ENCODE measurements around the gene SLC19A1.
"Not testable (repeated sequence)": the region's sequence is repeated elsewhere in the genome, so short reads cannot be mapped to it uniquely, and the experiment has no call there.

Gene SLC19A1

DNA sequence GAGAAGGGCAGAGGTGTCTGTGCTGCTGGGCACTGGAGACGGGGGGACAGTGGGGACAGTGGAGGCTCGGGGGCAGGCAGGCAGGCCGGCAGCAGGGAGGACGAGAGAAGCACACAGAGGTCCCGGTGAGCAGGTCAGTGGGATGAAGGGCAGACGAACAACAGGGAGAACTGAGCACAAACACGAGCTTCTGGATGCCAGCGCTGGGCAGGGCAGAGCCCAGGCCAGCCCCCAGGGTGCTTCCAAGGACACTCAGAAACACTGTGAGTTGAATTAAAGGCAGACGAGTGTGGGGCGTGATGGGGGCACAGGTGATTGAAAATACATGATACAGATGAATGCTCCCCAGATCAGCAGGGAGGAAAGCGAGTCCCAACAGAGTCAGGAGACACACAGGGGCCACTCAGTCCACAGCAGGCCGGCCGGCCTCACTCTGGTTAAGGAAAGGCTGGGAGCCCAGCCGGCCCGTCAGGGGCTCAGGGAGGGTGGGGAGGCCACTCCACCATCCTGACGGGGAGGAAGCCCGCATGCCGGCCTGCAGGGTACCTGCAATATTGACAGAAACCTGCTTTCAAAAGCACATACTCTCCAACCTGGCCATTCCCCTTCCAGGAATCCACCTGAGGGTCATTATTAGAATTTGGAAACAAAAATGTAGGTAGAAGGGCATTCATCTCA, 14.1 kb downstream of the SLC19A1 start:
- H3K27ac ChIP-seq: no peak overlapping the region
- no peak for TF ChIP-seq ZFX (IDR thresholded peaks at IDR 0.05)
- no peak for TF ChIP-seq CTCF (conservative IDR thresholded peaks at IDR 0.05)

DNA sequence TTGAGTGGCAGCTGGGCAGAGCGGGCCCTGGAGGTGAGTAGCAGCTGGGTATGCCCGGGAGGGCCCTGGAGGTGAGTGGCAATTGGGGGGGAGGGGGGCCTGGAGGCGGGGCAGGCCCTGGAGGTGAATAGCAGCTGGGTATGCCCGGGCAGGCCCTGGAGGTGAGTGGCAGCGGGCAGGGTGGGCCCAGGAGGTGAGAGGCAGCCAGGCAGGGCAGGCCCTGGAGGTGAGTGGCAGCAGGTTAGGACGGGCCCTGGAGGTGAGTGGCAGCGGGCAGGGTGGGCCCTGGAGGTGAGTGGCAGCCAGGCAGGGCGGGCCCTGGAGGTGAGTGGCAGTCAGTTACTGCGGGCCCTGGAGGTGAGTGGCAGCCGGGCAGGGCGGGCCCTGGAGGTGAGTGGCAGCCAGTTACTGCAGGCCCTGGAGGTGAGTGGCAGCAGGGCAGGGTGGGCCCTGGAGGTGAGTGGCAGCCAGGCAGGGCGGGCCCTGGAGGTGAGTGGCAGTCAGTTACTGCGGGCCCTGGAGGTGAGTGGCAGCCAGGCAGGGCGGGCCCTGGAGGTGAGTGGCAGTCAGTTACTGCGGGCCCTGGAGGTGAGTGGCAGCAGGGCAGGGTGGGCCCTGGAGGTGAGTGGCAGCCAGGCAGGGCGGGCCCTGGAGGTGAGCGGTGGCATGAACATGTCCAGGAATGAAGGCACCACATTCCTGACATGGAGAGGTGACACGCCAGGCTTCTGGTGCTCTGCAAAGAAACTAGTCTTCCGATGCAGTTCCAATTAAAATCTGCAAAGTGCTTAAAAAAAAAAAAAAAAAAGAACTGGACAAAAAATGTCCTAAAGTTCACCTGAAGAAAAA, 14.9 kb downstream of the SLC19A1 start:
- H3K27ac ChIP-seq: not testable (repeated sequence)

- H3K27ac ChIP-seq: no peak overlapping the region
- TF ChIP-seq ZFX (IDR thresholded peaks at IDR 0.05): no peak
- no peak for TF ChIP-seq CTCF (conservative IDR thresholded peaks at IDR 0.05)
These were observed 16.3 kb downstream of the SLC19A1 start for GRCh38 chr21:45525910-45526306.

DNA sequence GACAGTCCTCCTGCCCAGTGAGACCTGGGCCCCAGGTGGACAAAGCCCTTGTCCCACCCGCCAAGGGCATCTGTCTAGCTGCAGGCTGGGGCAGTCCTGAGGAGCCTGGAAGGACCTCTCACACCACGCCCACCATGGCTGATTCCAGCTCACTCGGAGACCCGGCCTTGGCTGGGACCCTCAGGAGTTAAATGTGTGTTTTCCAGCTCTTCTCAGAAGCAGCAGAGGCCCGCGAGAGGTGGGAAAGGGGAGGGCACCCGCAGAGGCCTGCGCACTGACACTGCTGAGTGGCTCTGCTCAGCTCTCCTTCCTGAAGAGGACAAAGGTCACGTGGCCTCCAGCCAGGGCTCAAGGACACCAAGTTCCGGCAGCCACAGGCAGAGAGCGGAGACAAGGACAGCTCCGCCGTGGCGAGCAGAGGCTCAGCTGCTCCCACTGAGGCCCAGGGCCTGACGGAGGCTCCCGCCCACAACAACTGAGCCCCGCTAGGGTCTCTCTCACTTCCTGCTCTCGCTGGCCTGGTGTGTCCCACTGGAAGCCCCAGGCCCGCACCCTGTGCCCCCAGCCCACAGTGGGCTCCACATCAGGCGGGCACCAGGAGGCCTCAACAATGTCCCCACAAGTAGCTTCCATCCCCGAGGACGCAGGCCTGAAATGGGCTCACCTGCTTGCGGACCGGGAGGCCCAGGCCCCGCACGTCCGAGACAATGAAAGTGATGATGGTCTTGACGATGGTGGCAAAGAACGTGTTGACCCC, 16.9 kb downstream of the SLC19A1 start:
- no peak for TF ChIP-seq ZFX (IDR thresholded peaks at IDR 0.05)
- no peak for TF ChIP-seq CTCF (conservative IDR thresholded peaks at IDR 0.05)
- H3K27ac ChIP-seq: no peak overlapping the region

GRCh38 chr21:45524756-45525152, 17.5 kb downstream of the SLC19A1 start:
- no peak overlapping the region for H3K27ac ChIP-seq
- no peak for TF ChIP-seq CTCF (conservative IDR thresholded peaks at IDR 0.05)
- no peak for TF ChIP-seq ZFX (IDR thresholded peaks at IDR 0.05)

GRCh38 chr21:45523411-45524101, 18.7 kb downstream of the SLC19A1 start:
- no peak for TF ChIP-seq CTCF (conservative IDR thresholded peaks at IDR 0.05)
- TF ChIP-seq ZFX (IDR thresholded peaks at IDR 0.05): no peak
- no peak overlapping the region for H3K27ac ChIP-seq

DNA sequence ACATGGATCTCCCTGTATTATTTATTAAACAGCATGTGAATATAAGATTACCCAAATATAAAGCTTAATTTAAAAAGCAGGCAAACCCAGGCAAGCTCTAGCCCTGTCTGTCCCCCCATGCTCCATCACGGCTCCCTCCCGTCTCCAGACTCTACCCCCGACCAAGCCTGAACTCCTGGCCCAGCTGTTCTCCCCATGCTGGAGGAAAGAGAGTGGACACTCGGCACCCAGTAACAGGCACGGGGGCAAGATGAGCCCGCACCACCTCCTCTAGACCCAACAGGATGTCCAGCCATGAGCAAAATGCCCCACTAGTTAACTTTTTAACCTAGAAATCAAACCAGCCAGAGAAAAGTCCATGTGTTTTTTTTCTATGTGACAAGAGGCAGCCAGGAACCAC, 19.3 kb downstream of the SLC19A1 start:
- no peak for TF ChIP-seq CTCF (conservative IDR thresholded peaks at IDR 0.05)
- no peak for TF ChIP-seq ZFX (IDR thresholded peaks at IDR 0.05)
- H3K27ac ChIP-seq: no peak overlapping the region

All from C4-2B (cell line).